Measurements from ENCODE around the gene FRYL. TPM values are rescaled to one million over a fixed set of nuclear protein-coding genes. Genes with fewer than 3 reads are reported as not detected.

Gene FRYL
- total RNA-seq, 1 experiment from 2014 or later = 47.7 TPM

- Histone ChIP-seq H3K27me3 (ENCODE audit: insufficient read depth, low read length) (no peaks in the 10 kb centered on the region), H3K27ac (ENCODE audit: low read depth, low read length) (no peak overlapping the region), H4K20me1 (ENCODE audit: insufficient read depth) (no peaks in the 10 kb centered on the region), H3K36me3 (ENCODE audit: control insufficient read depth in 1 of 2, insufficient read depth in 2 of 2, low read length in 2 of 2) (peaks cover 0 to 8% of the 10 kb centered on the region in 2 experiments; a peak in 2 of 4 replicates), H3K4me3 (replicated peaks in 1 of 2; ENCODE audit: low read depth in 1 of 2, low read length in 2 of 2) (no peak overlapping the region), H3K79me2 (ENCODE audit: insufficient read depth, low read length) (no peaks in the 10 kb centered on the region), H3K4me2 (ENCODE audit: low read length) (no peak overlapping the region), H3K4me1 (ENCODE audit: control insufficient read depth in 1 of 2, insufficient read depth in 2 of 2, low read length in 2 of 2) (peaks cover 0 to 3% of the 10 kb centered on the region in 2 experiments; a peak in 1 of 4 replicates), H2AFZ (ENCODE audit: low read depth, low read length, poor library complexity, severe bottlenecking) (no peak overlapping the region), H3K9me2 (ENCODE audit: insufficient read depth) (no peaks in the 10 kb centered on the region), H3K9ac (ENCODE audit: low read length) (no peak overlapping the region), H3K9me3 (ENCODE audit: control insufficient read depth in 1 of 2, insufficient read depth in 1 of 2, low read depth in 1 of 2, low read length in 2 of 2) (no peaks in the 10 kb centered on the region)
- BruUV-seq (replicated peaks) = no TSS peak
- RAD21 ChIA-PET (ENCODE audit: low non-redundant PET in 1 of 2, low total read pairs in 2 of 2, uncharacterized antibody in 2 of 2, unreplicated experiment in 2 of 2) = no interaction called here
- intact Hi-C loops (cut with micrococcal nuclease) = loop anchor here (5.0 to 10.0 kb wide), 4 partner anchors 106 to 331 kb away; partner anchors contain the start of genes FRYL and OCIAD2
- POLR2A ChIA-PET = no interaction called here
- TF ChIP-seq, protein P1, sequence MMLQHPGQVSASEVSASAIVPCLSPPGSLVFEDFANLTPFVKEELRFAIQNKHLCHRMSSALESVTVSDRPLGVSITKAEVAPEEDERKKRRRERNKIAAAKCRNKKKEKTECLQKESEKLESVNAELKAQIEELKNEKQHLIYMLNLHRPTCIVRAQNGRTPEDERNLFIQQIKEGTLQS (IDR thresholded peaks at IDR 0.05) = no peak
- TF ChIP-seq SIN3A (IDR thresholded peaks at IDR 0.05; ENCODE audit: low read depth) = no peak
- no peak for TF ChIP-seq RAD21 (IDR thresholded peaks at IDR 0.05; ENCODE audit: low read depth)
- TF ChIP-seq JUND (IDR thresholded peaks at IDR 0.05) = no peak
- TF ChIP-seq YY1 (IDR thresholded peaks at IDR 0.05; ENCODE audit: extremely low read depth, insufficient replicate concordance, low read depth, low read length) = no peak
- TF ChIP-seq CBX3 (IDR thresholded peaks at IDR 0.05; ENCODE audit: low read depth) = no peak
- no peak for TF ChIP-seq TCF7L2 (IDR thresholded peaks at IDR 0.05; ENCODE audit: borderline replicate concordance, extremely low read depth, insufficient read depth, insufficient read length)
- DNase-seq (ENCODE audit: low read depth, low spot score) = no peak
- CTCF ChIA-PET = no interaction called here
- no peak for ATAC-seq
These were observed 204.1 kb downstream of the FRYL start for GRCh38 chr4:48575964-48576363.

DNA sequence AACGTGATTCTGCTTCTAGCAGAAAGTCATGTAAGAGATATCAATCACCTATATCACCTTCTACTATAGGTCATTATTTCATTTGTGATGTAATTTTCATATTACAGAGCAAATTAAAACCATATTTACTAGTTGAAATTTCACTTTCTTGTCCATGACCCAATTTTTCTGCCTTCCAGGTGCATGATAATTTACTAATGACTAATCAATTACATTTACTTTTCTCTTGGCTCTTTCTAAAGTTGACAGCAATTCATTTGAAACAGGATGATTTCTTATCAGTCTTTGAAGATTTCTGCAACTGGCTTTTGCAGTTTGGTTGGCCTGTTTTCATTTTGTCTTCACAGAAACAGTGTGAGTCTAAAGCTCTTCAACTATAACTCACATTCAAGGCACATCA lies 208.6 kb downstream of the FRYL start:
- Histone ChIP-seq H3K79me2 (ENCODE audit: insufficient read depth, low read length) (no peaks in the 10 kb centered on the region), H3K9ac (ENCODE audit: low read length) (no peak overlapping the region), H3K9me2 (ENCODE audit: insufficient read depth) (no peaks in the 10 kb centered on the region), H3K27me3 (ENCODE audit: insufficient read depth, low read length) (no peaks in the 10 kb centered on the region), H3K4me3 (replicated peaks in 1 of 2; ENCODE audit: low read depth in 1 of 2, low read length in 2 of 2) (no peak overlapping the region), H3K4me1 (ENCODE audit: control insufficient read depth in 1 of 2, insufficient read depth in 2 of 2, low read length in 2 of 2) (peaks cover 0 to 8% of the 10 kb centered on the region in 2 experiments; a peak in 1 of 4 replicates), H3K36me3 (ENCODE audit: control insufficient read depth in 1 of 2, insufficient read depth in 2 of 2, low read length in 2 of 2) (peaks cover 0 to 12% of the 10 kb centered on the region in 2 experiments; a peak in 3 of 4 replicates), H2AFZ (ENCODE audit: low read depth, low read length, poor library complexity, severe bottlenecking) (no peak overlapping the region), H3K4me2 (ENCODE audit: low read length) (no peak overlapping the region), H4K20me1 (ENCODE audit: insufficient read depth) (no peaks in the 10 kb centered on the region), H3K9me3 (ENCODE audit: control insufficient read depth in 1 of 2, insufficient read depth in 1 of 2, low read depth in 1 of 2, low read length in 2 of 2) (no peaks in the 10 kb centered on the region), H3K27ac (ENCODE audit: low read depth, low read length) (no peak overlapping the region)
- RAD21 ChIA-PET (ENCODE audit: low non-redundant PET in 1 of 2, low total read pairs in 2 of 2, uncharacterized antibody in 2 of 2, unreplicated experiment in 2 of 2) = no interaction called here
- POLR2A ChIA-PET = no interaction called here
- no TSS peak for BruUV-seq (replicated peaks)
- DNase-seq (ENCODE audit: low read depth, low spot score) (no peak), ATAC-seq (no peak)
- CTCF ChIA-PET = interaction anchor here (1.2 kb wide), 1 partner anchor 14 kb away, joined by 3 read pairs; no protein-coding TSS in a partner anchor
- intact Hi-C loops (cut with micrococcal nuclease) = loop anchor here (10.0 kb wide), 1 partner anchor 283 kb away; no protein-coding TSS in a partner anchor
- no peak for TF ChIP-seq ZNF274 (IDR thresholded peaks at IDR 0.05; ENCODE audit: low read depth, low read length)
- no peak for TF ChIP-seq SIN3A (IDR thresholded peaks at IDR 0.05; ENCODE audit: low read depth)
- TF ChIP-seq YY1 (IDR thresholded peaks at IDR 0.05; ENCODE audit: extremely low read depth, insufficient replicate concordance, low read depth, low read length) = no peak
- TF ChIP-seq MAX (IDR thresholded peaks at IDR 0.05) = no peak
- TF ChIP-seq TCF7L2 (IDR thresholded peaks at IDR 0.05; ENCODE audit: borderline replicate concordance, extremely low read depth, insufficient read depth, insufficient read length) = no peak
- no peak for TF ChIP-seq CBX3 (IDR thresholded peaks at IDR 0.05; ENCODE audit: low read depth)
- TF ChIP-seq ELF1 (IDR thresholded peaks at IDR 0.05; ENCODE audit: borderline replicate concordance, low read depth) = no peak
- TF ChIP-seq POLR2A (IDR thresholded peaks at IDR 0.05; ENCODE audit: borderline replicate concordance, extremely low read depth, insufficient read depth, insufficient read length) = no peak
- TF ChIP-seq CTCF (IDR thresholded peaks at IDR 0.05 in 2 of 3, conservative IDR thresholded peaks at IDR 0.05 in 1 of 3; ENCODE audit: borderline replicate concordance in 1 of 3, insufficient read depth in 1 of 3, low read depth in 2 of 3, low read length in 2 of 3) = no peak
- TF ChIP-seq, protein P1 (IDR thresholded peaks at IDR 0.05) = no peak

All from HCT116 (cell line).